Measurements from ENCODE around the gene PRTFDC1.
A peak's percentile ranks its signal among the peaks of the same experiment; 100 is the strongest.

The PRTFDC1 gene

GRCh38 chr10:24908793-24909423, 43.5 kb downstream of the PRTFDC1 start:
- DNase-seq, result peak in 2 of 56 donors; percentile 14 to 41

- no peak for DNase-seq
Observed at GRCh38 chr10:24907956-24908355, 44.5 kb downstream of the PRTFDC1 start.

- DNase-seq, result no peak
Observed at GRCh38 chr10:24906372-24906771, 46.0 kb downstream of the PRTFDC1 start.

GRCh38 chr10:24904824-24905223, 47.6 kb downstream of the PRTFDC1 start:
- DNase-seq, result no peak

- no peak for DNase-seq
Observed at GRCh38 chr10:24902400-24902728, 50.0 kb downstream of the PRTFDC1 start.

GRCh38 chr10:24901686-24902399, 50.6 kb downstream of the PRTFDC1 start:
- peak in 42 of 56 donors; percentile 4 to 73 (median 36) for DNase-seq

GRCh38 chr10:24900888-24901685, 51.3 kb downstream of the PRTFDC1 start:
- DNase-seq, result no peak

- no peak for DNase-seq
Observed at GRCh38 chr10:24899571-24899970, 52.8 kb downstream of the PRTFDC1 start.

- DNase-seq, result no peak
Observed at GRCh38 chr10:24898501-24898900, 53.9 kb downstream of the PRTFDC1 start.

- DNase-seq, result no peak
Observed at GRCh38 chr10:24897326-24897926, 55.0 kb downstream of the PRTFDC1 start.

- DNase-seq, result no peak
Observed at GRCh38 chr10:24894728-24895127, 57.7 kb downstream of the PRTFDC1 start.

- no peak for DNase-seq
Observed at GRCh38 chr10:24894309-24894708, 58.1 kb downstream of the PRTFDC1 start.

GRCh38 chr10:24893127-24893526, 59.3 kb downstream of the PRTFDC1 start:
- DNase-seq, result no peak

- no peak for DNase-seq
Observed at GRCh38 chr10:24891823-24892222, 60.6 kb downstream of the PRTFDC1 start.

GRCh38 chr10:24889639-24890038, 62.8 kb downstream of the PRTFDC1 start:
- DNase-seq, result no peak

- DNase-seq, result no peak
Observed at GRCh38 chr10:24887855-24888231, 64.6 kb downstream of the PRTFDC1 start.

GRCh38 chr10:24886290-24886680, 66.1 kb downstream of the PRTFDC1 start:
- no peak for DNase-seq

- DNase-seq, result no peak
Observed at GRCh38 chr10:24885551-24886289, 66.7 kb downstream of the PRTFDC1 start.

GRCh38 chr10:24884793-24885192, 67.6 kb downstream of the PRTFDC1 start:
- no peak for DNase-seq

- no peak for DNase-seq
Observed at GRCh38 chr10:24884316-24884715, 68.1 kb downstream of the PRTFDC1 start.

- no peak for DNase-seq
Observed at GRCh38 chr10:24883176-24883575, 69.2 kb downstream of the PRTFDC1 start.

Measured in nucleus accumbens (tissue), 56 donors.